Stimulated activated CD4-positive, alpha-beta T cell treated with anti-CD3 and anti-CD28 coated beads, Interleukin-12 subunit alpha, Interleukin-12 subunit beta, amount 100 ng/mL, for 48 hours (primary cell): ENCODE results near the gene MERTK.
A peak's percentile ranks its signal among the peaks of the same experiment; 100 is the strongest.
"Not testable (repeated sequence)": the region's sequence is repeated elsewhere in the genome, so short reads cannot be mapped to it uniquely, and the experiment has no call there.

ENCODE experiments used
- DNase-seq, 3 donors: peaks; one replicate each; pipeline ENCODE4 v3.0.0-alpha.2; 2020; ENCODE audit warnings: low read depth in 2 of 3, low spot score in 1 of 3

Gene MERTK

DNA sequence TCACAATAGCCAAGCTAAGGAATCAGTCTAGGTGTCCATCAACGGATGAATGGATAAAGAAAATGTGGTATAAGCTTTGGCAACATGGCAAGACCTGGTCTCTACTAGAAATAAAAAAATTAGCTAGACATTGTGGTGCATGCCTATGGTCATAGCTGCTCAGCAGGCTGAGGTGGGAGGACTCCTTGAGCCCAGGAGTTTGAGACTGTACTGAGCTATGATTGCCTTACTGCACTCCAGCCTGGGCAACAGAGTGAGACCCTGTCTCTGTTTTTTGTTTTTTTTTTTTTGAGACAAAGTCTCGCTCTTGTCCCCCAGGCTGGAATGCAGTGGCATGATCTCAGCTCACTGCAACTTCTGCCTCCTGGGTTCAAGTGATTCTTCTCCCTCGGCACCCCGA, 11.6 kb downstream of the MERTK start:
- DNase-seq: not testable (repeated sequence)

GRCh38 chr2:111910609-111911277, 12.3 kb downstream of the MERTK start:
- no peak for DNase-seq

GRCh38 chr2:111911295-111911977, 13.0 kb downstream of the MERTK start:
- DNase-seq: not testable (repeated sequence)

GRCh38 chr2:111912547-111912946, 14.1 kb downstream of the MERTK start:
- DNase-seq: no peak

DNA sequence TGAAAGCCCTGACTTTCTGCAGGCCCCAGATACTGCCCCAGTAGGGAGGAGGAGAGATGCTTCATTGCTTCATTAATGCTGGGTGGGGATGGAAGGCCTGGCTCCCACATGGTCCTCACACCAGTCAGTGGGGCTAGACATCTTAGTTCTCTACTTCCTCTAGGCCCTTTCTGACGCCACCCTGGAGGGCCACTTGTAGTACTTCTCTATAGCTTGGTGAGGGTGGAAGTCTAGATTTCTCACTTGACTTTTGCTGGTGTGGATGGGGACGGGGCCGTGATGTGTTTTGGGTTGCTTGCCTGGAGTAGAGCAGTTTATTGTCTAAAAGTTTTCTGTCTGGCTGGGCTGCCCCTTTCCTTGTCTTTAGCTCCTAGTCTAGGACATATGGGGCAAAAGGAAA, 18.7 kb downstream of the MERTK start:
- no peak for DNase-seq

DNA sequence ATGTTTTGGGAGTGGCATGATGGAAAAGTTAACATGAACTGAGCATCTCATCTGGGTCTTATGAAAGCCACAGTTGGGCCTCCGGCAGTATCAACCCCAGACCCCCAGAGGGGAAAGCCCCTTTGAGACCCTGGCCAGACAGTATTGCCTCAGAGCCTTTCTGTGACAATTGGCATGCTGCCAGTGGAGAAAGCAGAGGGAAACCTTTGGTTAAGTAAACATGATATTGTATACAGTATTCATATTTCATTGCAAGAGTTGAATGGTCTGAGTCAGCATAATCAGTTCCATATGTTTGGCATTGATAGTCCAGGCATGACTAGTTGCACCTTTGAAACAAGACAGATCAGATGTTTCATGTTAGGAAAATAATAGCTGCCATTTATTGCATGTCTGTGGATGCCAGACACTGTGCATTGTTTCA, 20.0 kb downstream of the MERTK start:
- no peak for DNase-seq

GRCh38 chr2:111919365-111919764, 21.0 kb downstream of the MERTK start:
- DNase-seq: no peak

- no peak for DNase-seq
Observed at GRCh38 chr2:111919794-111920608, 21.6 kb downstream of the MERTK start.

GRCh38 chr2:111923276-111923804, 24.9 kb downstream of the MERTK start:
- no peak for DNase-seq

- DNase-seq: no peak
Observed at GRCh38 chr2:111924617-111925107, 26.3 kb downstream of the MERTK start.

DNA sequence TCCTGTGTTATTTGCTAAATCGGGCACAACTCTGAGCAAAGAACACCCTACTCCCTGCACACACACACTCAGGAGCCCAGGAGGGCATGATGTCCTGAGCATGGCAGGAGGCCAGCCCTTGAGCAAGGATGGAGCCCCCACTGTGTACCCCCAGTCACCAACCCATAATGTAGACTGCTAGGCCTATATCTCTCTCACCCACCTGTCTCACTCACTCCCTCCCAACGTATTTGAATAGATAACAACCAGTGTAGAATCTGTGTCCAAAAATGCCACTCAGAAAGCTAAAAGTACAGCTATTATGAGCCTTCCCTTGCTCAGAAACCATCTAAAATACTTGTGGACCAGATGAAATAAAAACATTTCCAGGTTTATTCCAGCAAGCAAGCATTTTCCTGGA, 29.3 kb downstream of the MERTK start:
- no peak for DNase-seq

DNA sequence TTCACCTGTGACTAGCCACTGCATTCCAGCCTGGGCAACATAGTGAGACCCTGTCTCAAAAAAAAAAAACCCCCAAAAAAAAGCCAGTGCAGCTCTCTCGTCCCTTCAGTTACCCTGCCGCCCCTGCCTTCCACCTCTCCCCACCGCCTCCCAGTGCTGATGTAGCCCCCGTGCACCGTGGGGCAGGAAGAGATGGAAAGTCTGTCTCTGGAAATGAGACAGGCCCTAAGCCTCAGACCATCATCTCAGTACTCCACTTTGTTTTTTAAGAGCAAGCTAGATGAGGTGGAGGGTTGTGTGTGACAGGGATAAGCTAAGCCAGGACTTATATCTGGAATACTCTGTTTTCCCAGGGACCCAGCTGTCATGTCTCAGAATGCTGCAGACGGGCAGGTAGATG, 32.0 kb downstream of the MERTK start:
- no peak for DNase-seq

GRCh38 chr2:111930875-111931274, 32.5 kb downstream of the MERTK start:
- DNase-seq: peak in 1 of 3 donors; percentile 33

- DNase-seq: no peak
Observed at GRCh38 chr2:111932841-111933291, 34.5 kb downstream of the MERTK start.

- DNase-seq: not testable (repeated sequence)
Observed at GRCh38 chr2:111933900-111934299, 35.5 kb downstream of the MERTK start.

- no peak for DNase-seq
Observed at GRCh38 chr2:111936881-111937280, 38.5 kb downstream of the MERTK start.

DNA sequence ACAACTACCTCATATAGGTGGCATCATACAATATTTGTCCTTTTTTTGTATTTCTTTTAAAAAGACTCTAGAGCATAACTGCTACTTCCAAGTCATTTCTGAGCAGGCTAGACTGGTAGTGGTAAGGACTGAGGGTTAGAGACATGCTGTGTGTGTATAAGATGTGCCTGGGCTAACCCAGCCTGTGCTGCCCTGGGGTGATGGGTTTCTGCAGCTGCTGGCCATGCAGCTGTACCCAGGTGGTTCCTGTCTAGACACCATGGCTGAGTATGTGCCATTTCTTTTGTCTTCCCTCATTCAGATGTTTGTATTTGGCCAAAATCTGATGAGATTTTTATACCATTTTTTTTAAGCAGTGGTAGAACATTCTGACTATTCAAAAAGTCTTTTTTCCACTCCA, 40.0 kb downstream of the MERTK start:
- no peak for DNase-seq

DNA sequence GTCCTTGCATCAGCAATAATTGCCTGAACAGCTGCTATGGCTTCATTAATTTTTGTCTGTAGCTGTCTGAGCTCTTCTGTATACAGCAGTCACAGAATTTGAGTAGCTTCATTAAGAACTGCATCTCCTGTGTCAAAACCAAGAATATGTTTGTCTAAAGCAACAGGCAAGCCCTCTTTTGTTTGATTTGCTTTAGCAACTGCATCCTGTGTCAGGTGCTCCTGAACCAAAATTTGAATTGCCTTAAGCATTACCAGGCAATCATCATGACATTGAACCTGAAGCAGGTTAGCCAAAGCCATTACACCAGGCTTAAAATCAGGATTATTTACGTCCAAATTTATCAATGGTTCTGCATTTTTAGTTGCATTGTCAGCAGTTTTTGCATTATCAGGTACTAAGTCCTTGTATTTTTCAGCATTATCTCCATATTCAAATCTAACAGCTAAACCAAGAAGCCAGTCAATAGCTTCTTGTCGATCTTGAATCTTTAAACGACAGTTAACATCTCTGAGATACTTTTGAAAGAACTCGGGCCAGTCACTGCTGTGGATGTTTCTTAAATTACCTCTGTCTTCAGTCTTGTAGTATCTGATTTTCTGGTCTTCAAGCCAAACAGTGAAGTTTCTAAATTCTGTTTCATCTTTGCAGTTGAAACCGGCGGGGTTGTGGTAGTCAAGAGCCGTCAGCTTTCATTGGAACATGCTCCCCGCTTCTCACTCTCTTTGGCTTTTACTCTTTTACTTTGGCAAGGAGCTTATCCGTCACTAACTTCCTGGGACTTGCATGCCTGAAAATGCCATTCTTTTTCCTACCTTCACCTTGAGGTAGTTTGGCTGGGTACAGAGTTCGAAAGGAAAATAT, 42.2 kb downstream of the MERTK start:
- no peak for DNase-seq

DNA sequence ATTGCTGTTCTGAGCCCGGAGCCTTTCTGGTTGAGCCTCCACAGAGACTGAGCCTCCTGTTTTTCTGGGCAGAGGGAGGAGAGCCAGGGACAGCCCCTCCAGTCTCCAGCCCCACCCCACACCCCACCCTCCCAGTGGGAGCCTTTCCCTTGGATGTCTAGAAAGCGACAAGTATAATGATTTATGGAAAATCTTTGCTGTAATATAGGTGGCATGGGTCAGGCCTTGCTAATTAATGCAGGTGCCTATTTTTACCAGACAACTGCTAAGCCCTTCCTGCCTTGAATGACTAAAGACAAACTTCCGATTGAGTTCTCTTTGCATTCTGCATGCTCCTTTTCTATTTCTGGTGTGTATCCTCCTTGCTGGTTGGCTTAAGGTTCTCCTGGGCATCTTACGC, 43.1 kb downstream of the MERTK start:
- no peak for DNase-seq

DNA sequence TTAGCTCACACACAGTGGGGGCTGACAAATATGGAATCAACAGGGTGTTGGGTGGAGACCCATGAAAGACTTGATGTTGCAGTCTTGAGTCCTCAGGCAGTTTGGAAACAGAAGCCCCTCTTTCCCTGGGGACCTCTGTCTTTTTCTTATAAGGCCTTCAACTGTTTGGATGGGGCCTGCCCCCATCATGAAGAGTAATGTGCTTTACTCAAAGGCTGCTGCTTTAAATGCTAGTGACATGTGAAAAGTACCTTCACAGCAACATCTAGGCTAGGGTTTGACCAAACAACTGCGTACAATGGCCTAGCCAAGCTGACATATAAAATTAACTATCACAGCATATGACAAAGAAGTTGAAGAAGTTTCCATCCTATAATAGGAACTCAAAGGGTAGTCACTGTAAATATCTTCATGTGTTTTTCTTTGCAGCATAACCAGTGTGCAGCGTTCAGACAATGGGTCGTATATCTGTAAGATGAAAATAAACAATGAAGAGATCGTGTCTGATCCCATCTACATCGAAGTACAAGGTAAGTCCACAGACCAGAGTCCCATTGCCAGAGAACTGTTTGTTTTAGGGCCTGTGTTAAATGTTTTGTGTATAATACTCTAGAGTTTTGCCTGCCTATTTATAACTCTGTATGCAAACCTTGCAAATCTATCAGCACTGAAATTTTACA, 46.3 kb downstream of the MERTK start:
- DNase-seq: no peak
